ENCODE data around the gene HTR2A. TPM values are rescaled to one million over a fixed set of nuclear protein-coding genes. Genes with fewer than 3 reads are reported as not detected.

Gene HTR2A
- total RNA-seq: 0.05 TPM
- long read RNA-seq: 0 reads

- ATAC-seq: peak; percentile 50
These were observed at the start of gene HTR2A for GRCh38 chr13:46896341-46897137. Gene HTR2A, minus strand, starts transcription at chr13:46897053. Its CDS starts 1,147 bp downstream, at chr13:46895906.

GRCh38 chr13:46936525-46936924, 39.7 kb upstream of the HTR2A start:
- DNase-seq: no peak
- intact Hi-C loops (cut with micrococcal nuclease): no loop called here
- ATAC-seq: no peak

More at GRCh38 chr13:46896341-46897137, at the start of gene HTR2A:
- intact Hi-C loops (cut with micrococcal nuclease): no loop called here
- DNase-seq: peak; percentile 48

DNA sequence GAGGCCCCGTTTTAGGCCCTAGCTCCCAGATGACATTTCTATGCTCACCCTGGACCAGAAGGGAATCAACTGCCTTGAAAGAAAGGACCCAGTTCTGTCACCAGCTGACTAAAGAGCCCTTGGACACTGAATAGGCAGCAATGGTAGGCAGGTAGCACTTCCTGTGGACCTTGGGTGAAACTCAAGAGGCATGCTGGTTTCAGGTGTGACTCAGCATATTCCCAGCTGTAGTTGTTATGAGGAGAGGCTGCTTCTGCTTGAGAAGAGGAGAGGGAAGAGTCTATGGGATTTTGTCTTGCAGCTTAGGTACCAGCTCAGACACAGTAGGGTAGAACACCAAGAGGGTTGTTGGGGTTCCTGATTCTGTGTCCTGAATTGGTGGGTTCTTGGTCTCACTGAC, 37.9 kb upstream of the HTR2A start:
- intact Hi-C loops (cut with micrococcal nuclease): no loop called here
- DNase-seq (no peak), ATAC-seq (no peak)

- intact Hi-C loops (cut with micrococcal nuclease): no loop called here
- DNase-seq (no peak), ATAC-seq (no peak)
These were observed 30.2 kb upstream of the HTR2A start for GRCh38 chr13:46926916-46927590.

GRCh38 chr13:46925486-46925885, 28.6 kb upstream of the HTR2A start:
- DNase-seq: no peak
- intact Hi-C loops (cut with micrococcal nuclease): no loop called here
- ATAC-seq: no peak

DNA sequence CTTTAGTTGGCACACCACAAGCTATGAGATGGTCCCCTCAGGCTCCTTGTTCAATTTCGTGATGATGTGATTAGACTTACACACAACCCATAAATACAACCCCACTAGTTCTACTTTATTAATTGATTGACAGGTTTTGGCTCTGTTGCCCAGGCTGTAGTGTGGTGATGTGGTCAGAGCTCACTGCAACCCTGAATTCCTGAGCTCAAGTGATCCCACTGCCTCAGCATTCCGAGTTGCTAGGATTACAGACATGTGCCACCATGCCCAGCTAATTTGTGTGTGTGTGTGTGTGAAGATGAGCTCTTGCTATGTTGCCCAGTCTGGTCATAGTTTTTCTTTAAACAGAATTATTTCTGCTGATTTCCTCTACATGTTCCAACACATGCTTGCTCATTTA, 17.5 kb upstream of the HTR2A start:
- intact Hi-C loops (cut with micrococcal nuclease): no loop called here
- DNase-seq (no peak), ATAC-seq (no peak)

DNA sequence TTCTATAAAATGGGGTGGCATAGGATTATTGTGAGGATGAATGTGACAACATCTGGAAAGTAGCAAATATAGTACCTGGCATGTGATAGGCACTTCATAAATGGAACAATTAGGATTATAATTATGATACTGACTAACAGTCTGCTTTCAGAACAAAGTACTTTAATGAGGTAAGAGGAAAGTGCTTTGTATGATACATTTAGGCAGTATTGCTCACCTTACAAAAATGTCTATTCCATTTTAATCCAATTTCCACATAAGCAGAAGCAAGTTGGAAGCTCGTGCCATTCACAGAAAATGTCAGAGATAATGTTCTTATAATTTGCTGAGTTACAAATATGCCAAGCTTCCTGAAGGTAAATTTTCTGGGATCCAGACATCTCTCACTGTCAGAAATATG, 16.9 kb upstream of the HTR2A start:
- ATAC-seq (no peak), DNase-seq (no peak)
- intact Hi-C loops (cut with micrococcal nuclease): no loop called here

DNA sequence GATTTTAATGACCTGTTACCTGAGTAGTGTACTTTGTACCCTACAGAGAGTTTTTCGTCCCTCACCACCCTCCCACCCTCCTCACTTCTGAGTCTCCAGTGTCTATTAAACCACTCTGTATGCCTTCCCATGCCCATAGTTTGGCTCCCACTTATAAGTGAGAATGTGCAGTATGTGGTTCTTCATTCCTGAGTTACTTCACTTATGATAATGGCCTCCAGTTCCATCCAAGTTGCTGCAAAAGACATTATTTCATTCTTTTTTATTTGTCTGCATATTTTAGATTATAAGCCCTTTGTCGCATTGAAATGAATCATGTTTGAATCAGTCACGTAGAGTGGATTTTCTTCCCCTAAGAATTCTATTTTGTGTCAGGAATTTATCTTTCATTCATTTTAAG, 12.2 kb upstream of the HTR2A start:
- intact Hi-C loops (cut with micrococcal nuclease): no loop called here
- ATAC-seq: no peak
- DNase-seq: no peak

GRCh38 chr13:46908501-46908900, 11.6 kb upstream of the HTR2A start:
- DNase-seq: no peak
- no peak for ATAC-seq
- intact Hi-C loops (cut with micrococcal nuclease): no loop called here

- ATAC-seq (no peak), DNase-seq (no peak)
- intact Hi-C loops (cut with micrococcal nuclease): no loop called here
These were observed 9.6 kb upstream of the HTR2A start for GRCh38 chr13:46906405-46906804.

GRCh38 chr13:46905249-46905648, 8.4 kb upstream of the HTR2A start:
- no peak for ATAC-seq
- intact Hi-C loops (cut with micrococcal nuclease): no loop called here
- no peak for DNase-seq

DNA sequence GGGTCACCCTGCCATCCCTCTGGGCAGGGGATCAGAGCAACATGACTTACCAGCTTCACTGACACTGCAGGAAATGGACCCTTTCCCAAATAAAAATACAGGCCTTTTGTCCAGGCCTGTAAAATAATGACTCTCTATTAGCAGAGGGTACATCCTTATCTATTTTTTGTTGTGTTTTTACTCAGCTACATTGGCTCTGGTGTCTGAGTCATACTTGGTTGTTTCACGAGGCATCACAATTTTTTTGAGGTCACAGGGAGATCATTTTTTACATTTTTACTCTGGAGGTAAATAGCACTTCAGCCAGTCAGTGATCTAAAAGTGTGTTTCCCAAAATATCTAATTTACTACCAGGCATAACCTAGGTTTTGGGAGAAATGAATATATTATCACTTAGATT, 6.9 kb upstream of the HTR2A start:
- intact Hi-C loops (cut with micrococcal nuclease): no loop called here
- ATAC-seq: no peak
- DNase-seq: no peak

GRCh38 chr13:46901721-46902120, 4.9 kb upstream of the HTR2A start:
- DNase-seq: no peak
- intact Hi-C loops (cut with micrococcal nuclease): no loop called here
- ATAC-seq: no peak

GRCh38 chr13:46899801-46900200, 2.9 kb upstream of the HTR2A start:
- DNase-seq (no peak), ATAC-seq (no peak)
- intact Hi-C loops (cut with micrococcal nuclease): no loop called here

- intact Hi-C loops (cut with micrococcal nuclease): no loop called here
- DNase-seq (no peak), ATAC-seq (no peak)
These were observed 1.5 kb downstream of the HTR2A start for GRCh38 chr13:46895381-46895780.

GRCh38 chr13:46894568-46894967, 2.3 kb downstream of the HTR2A start:
- intact Hi-C loops (cut with micrococcal nuclease): no loop called here
- DNase-seq (no peak), ATAC-seq (peak; percentile 53)

- intact Hi-C loops (cut with micrococcal nuclease): no loop called here
- ATAC-seq (peak; percentile 95), DNase-seq (peak; percentile 81)
These were observed 2.9 kb downstream of the HTR2A start for GRCh38 chr13:46893798-46894560.

DNA sequence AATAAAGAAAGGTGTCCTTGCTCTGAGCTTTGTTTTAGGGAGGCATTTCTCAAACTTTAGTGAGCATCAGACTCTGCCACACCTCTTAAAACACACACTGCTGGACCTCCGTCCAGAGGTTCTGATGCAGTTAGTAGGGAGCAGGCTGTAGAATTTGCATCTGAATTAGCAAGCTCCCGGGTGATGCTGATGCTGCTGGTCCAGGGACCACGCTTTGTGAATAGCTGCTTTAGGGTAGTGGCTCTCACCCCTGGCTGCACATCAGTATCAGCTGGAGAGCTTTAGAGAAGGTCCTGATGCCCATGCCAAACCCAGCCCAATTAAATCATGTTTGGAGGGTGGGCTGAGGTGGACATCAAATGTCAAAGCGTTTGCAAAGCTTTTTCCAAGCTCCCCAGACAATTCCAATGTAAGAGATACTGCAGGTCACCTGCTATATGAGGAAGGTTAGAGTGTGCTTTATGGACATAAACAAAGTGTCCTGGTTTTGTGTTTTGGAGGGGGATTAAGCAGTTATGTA, 3.6 kb downstream of the HTR2A start:
- intact Hi-C loops (cut with micrococcal nuclease): no loop called here
- ATAC-seq: no peak
- no peak for DNase-seq

DNA sequence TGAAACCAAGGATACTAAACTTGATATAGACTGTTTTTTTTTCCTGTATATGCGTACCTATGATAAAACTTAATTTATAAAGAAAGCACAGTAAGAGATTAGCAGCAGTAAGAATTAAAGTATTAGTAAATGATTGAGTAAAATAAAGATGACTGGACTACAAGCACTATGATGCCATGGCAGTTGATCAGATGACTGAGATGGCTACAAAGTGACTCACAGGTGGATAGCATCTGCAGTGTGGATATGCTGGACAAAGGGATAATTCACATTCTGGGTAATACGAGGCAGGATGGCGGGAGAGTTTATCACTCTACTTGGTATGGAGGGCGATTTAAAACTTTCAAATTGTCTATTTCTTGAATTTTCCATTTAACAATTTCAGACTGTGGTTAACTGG, 11.8 kb downstream of the HTR2A start:
- no peak for ATAC-seq
- intact Hi-C loops (cut with micrococcal nuclease): no loop called here

GRCh38 chr13:46884531-46884930, 12.3 kb downstream of the HTR2A start:
- ATAC-seq: no peak
- DNase-seq: no peak
- intact Hi-C loops (cut with micrococcal nuclease): no loop called here

More for the DNA sequence above, 11.8 kb downstream of the HTR2A start:
- no peak for DNase-seq
